Lower leg skin (tissue), 3 donors: ENCODE results near the gene STARD8.

Experiments
- POLR2A ChIP-seq, 2 donors: fragments of 450-650 bp; IDR thresholded peaks; one replicate each; pipeline ENCODE4 v1.6.1; 2016 to 2017; ENCODE audit warnings: antibody characterized with exemption in 2 of 2, mild to moderate bottlenecking in 1 of 2, moderate library complexity in 1 of 2
- TF ChIP-seq, protein P1 (sequence below), 3 donors: fragments of 450-650 bp; IDR thresholded peaks; one replicate each; pipeline ENCODE4 v1.5.1; 2016; ENCODE audit warnings: antibody characterized with exemption in 3 of 3, mild to moderate bottlenecking in 3 of 3, moderate library complexity in 2 of 3

DNA sequence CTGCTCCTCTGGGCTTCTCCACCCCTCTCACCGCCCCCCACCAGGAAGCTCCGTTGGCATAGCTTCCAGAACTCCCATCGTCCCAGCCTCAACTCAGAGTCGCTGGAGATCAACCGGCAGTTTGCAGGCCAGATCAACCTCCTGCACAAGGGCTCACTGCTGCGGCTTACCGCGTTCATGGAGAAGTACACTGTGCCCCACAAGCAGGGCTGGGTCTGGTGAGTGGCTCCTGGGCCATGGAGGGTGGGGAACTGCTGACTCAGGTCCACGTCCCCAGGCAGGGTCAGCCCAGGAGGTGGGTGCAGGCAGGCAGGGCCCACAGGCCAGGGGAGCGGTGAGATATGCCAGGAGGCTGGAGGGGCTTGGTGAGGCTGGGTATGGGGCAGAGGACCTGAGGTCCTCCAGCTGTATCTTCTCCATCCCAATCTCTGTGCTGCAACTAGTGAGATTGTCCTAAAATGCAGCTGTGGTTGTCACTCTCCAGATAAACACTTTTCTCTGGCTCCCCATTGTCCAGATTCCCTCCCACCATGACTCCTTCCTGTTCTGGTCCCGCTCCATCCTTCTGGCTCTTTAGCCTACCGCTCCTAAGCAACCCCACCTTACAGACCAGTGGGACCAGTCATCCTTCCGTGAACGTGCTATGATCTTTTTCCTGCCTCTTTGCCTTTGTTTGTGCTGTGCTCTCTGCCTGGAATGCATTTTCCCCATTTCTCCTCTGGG lies 71.9 kb downstream of the STARD8 start:
- TF ChIP-seq, protein P1, sequence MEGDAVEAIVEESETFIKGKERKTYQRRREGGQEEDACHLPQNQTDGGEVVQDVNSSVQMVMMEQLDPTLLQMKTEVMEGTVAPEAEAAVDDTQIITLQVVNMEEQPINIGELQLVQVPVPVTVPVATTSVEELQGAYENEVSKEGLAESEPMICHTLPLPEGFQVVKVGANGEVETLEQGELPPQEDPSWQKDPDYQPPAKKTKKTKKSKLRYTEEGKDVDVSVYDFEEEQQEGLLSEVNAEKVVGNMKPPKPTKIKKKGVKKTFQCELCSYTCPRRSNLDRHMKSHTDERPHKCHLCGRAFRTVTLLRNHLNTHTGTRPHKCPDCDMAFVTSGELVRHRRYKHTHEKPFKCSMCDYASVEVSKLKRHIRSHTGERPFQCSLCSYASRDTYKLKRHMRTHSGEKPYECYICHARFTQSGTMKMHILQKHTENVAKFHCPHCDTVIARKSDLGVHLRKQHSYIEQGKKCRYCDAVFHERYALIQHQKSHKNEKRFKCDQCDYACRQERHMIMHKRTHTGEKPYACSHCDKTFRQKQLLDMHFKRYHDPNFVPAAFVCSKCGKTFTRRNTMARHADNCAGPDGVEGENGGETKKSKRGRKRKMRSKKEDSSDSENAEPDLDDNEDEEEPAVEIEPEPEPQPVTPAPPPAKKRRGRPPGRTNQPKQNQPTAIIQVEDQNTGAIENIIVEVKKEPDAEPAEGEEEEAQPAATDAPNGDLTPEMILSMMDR (IDR thresholded peaks at IDR 0.05), result no peak
- TF ChIP-seq POLR2A (IDR thresholded peaks at IDR 0.05), result no peak
